ENCODE data around the gene CLEC11A.

GRCh38 chr19:50718255-50719118 is 4.7 kb upstream of the CLEC11A start:
- TF ChIP-seq CTCF (IDR thresholded peaks at IDR 0.05) (no peak), POLR2A (IDR thresholded peaks at IDR 0.05) (no peak)
